Hepatic stellate cell (primary cell): Measurements from ENCODE around the gene CDK6.

Source experiments
- DNase-seq: peaks from one replicate; pipeline ENCODE4 v3.0.0; 2011; ENCODE audit warnings: low spot score

Gene CDK6

GRCh38 chr7:92826258-92826938 lies 10.0 kb downstream of the CDK6 start:
- DNase-seq = no peak

DNA sequence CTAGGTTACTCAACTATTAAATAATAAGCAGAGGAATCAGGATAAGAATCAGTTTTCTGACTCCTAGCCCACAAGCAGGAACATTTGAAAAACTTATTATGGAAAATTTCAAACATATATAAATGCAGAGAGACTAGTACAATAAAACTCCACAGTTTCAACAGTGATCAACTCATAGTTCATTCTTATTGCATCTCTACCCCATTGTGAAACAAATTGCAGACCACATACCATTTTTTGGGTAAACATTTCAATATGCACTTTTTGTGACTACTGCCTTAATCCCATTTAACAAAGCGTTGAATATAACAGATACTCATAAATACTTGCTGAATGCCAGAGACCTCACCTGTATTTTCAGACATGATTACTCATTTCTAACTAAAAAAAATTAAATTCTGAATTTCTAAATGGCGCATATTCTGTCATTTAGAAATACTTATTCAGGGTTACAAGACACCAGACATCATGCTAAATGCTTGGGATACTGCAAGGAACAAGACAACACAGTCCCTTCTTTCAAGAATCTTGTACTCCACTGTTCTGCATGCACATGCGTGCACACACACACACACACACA lies 11.4 kb downstream of the CDK6 start:
- DNase-seq = no peak

DNA sequence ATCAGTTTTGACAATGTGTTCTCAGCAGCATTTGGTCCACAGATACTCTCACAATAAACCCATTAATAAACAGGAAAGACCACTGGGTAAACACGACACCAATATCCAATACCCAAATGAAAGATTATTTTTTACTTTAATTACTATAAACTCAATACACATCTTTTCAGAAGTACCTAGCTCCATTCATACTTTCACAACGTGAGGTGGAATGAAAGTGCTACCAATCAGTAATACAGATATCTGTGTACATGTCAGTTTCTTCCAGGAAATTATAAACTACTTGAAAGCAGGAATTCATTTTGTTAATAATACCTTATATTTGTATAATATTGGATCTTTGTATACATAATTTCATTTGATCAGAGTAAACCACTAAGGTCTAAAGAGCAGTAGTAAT lies 11.9 kb downstream of the CDK6 start:
- no peak for DNase-seq

DNA sequence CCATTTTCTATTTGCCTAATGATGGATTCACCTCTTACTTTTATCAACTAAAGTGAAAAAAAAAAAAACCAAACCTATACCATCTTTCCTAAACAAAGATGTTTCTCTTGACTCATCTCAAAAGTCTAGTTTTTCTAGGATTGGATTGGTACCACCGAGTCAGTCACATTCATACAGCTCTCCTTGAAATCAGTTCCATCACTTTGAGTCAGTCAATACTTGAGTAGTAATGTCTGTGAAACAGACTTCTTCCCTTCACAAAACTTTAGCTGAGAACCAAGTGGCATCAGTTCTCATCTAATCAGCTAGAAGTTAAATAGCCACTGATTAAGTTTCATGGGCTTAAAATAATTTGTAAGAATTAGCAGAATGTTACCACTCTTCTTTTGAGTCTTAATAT lies 13.3 kb downstream of the CDK6 start:
- DNase-seq = no peak

DNA sequence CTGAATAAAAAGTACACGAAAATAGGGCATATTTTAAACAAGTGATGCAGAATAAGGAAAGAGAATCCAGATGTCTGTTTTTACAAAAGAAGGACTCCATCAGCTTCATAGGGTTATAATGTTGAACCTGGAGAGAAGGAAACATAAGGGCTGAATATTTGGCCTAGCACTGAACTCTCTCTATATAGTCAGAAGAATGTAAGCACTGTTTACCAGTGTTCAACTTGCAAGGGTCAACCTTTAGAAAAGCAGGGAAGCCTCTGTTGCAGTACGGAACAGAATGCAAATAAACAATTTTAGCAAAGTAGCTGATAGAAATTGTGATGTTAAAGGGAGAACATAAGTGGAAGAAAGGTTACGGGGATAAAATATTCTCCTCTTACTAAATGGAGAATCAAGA lies 16.2 kb downstream of the CDK6 start:
- DNase-seq = no peak

DNA sequence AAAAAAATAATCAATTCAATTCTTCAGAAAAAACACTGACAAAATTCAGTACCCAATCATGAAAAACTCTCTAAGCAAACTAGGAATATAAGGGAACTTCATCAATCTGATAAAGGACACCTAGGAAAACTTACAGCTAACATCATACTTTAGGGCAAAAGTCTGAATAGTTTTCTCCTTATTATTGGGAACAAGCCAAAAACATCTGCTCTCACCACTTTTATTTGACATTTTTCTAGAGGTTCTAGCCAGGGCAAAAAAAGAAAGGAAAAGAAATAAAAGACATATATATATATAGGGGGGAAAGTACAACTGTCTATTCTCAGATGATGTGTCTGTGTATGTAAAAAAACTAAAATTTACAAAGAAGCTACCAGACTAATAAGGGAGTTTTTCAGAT lies 19.0 kb downstream of the CDK6 start:
- no peak for DNase-seq

- no peak for DNase-seq
These were observed 21.0 kb downstream of the CDK6 start for GRCh38 chr7:92815412-92815811.

DNA sequence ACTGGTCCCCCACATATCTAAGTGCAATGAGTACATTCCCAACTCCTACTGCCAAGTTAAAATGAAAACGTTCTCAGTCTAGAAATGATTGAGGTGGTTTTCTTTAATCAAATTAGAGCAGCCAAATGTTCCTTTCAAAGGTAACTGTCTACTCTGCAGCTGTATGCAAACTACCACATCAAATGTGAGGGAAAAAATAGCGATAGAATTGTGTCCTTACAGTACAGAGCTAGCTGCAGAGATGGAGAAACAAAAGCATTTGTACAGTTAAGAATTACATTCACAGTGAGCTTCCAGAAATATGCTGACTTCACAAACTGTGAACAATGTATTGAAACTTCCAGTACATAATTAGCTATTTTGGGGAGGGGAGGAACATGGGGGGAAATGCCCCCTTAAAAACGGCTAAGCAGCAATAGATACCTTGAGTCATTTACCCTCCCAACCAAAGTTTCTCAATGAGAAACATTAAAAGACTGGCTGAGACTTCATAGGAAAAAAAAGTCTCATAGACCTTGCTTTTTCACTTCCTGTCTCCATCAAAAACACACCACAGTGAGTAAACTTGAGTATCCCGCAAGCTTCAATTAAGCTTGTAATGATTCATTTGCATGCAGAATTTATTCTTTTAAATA lies 22.9 kb downstream of the CDK6 start:
- DNase-seq = no peak

- no peak for DNase-seq
These were observed 25.2 kb downstream of the CDK6 start for GRCh38 chr7:92811158-92811557.

DNA sequence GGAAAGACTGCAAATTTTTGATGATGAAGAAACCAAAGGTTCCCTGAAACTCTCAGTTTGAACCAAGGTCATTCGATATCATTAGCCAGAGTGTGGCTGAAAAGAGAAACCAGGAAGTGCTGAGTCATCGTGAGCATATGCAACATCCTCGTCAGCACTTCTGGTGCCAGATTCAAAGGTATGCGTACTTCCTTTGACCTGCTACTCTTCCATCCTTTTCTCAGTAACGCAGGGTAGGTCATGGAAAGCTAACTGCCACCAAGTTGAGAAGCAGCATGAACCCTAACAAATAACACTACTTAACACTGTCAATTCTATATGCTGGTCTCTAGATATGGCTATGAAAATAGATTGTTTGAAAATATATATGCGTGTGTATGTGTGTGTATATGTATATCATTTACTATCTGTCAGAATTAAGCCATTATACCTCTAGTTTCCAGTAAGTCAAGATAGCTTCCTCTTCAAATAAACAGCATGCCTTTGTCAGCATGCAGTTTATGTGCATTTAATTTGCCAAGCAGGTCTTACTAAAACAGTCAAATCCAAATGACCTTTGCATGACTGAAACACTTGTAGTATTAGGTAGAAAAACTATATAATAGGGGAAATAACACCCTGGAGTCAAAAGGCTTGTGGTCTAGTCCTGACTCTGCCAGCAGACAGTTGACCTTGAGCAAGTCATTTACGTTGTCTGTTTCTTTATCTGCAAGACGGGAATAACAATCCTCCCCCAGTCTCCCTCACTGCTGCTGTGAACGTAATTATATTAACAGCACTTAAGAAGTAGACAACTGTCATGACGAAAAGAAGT lies 26.4 kb downstream of the CDK6 start:
- peak; percentile 32 for DNase-seq

- DNase-seq = no peak
These were observed 27.0 kb downstream of the CDK6 start for GRCh38 chr7:92809397-92809759.

DNA sequence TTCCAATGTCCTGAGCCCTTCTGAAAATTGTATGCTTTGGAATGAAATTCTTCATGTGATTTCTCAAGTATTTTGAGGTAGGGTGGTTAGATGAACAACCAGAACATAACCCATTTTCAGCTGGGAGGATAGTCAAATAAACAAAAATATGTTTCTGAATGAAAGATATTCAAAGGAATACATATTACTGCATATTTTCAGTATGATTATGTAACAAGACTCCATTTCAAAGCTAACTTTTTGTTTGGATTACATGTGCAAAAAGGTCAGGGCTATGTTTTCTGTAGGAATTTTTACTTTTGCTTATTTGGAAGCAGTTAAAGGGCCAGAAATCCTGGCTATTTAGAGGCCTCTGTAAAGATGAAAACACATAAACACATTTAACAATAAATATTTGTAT lies 27.7 kb downstream of the CDK6 start:
- DNase-seq = no peak

DNA sequence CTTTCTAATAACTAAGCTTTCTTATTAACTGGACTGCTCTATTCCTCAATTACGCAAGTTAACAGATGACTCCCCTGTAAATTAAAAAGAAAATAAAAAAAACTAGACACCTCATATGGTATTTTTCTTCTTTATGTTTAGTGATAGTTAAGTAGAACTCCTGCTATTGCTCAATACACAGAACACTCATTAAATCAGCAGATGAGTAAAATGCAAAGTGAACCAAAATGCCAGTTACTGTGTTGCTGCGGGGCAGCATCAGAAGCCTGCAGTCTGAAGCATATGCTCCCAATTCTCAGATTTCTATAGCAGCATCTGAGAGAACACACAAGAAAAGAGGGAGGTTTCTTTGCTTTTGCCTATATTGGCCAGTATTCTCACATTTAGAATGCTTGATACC lies 28.4 kb downstream of the CDK6 start:
- DNase-seq = no peak

DNA sequence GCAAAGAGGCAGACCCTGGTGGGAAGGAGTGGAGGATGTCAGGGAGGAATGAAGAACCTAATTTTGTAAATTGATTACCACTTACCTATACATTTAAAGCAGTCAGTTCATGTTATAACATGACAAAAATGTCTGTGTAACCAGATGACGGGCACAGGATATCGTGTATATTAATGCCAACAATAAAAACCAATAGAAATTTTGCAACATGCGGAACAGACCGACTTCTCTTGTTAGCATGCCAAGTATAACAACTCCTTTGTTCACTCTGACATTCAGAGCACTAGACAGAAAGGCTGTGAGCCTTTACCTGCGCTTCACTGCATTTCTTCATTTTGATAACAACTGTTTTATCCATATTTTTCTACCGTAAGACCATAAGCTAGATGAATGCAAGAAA lies 29.9 kb downstream of the CDK6 start:
- DNase-seq = no peak

DNA sequence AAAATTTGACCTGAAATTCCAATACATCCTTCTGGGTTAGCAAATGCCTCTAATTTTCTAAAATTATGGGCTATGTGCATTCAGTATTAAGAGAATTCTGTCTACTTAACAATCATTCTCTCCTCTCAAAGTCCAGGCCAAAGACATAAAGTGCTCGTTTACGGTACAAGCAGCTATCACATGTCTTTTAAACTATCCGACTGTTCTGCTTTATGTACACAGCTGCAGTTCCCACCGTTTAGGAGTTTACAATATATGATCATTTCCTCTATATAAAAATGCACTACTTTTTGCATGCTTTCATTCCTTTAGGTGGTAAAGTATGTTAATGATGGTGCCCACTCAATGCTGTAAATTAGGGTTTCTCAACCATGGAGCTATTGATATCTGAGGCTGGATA lies 34.0 kb downstream of the CDK6 start:
- DNase-seq = no peak

DNA sequence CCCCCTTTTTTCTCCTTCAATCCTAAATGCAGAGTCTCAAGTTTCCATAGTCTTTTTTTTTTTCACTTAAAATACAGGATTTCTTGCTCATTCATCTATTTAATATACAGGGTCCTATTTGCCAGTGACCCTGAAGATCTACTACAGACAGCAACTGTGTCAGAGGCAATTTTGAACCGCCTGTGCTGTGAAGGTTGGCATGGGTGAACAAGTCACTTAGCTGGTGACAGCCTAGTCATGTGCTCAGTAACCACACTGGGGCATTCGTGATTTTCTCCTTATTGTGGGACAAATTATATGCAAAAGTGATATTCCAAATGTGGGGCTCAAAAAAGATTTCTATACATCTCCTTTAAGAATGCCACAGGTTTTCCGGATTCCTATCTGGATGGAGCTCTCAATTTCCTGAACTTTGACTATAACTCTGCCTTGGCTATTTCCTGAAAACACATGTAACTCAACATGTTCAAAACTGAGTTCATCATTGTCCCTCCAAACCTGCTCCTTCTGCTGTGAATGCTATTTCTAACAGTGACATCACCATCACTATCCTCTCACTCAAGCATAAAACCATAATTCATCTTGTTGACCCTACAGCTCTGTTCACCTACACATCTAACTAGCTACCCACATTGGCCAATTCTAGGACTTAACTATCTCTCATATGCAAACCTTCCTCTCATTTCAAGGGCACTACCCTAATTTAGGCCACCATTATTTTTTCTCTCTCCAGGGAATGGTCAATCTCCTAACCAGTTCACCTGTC lies 36.7 kb downstream of the CDK6 start:
- DNase-seq = no peak

DNA sequence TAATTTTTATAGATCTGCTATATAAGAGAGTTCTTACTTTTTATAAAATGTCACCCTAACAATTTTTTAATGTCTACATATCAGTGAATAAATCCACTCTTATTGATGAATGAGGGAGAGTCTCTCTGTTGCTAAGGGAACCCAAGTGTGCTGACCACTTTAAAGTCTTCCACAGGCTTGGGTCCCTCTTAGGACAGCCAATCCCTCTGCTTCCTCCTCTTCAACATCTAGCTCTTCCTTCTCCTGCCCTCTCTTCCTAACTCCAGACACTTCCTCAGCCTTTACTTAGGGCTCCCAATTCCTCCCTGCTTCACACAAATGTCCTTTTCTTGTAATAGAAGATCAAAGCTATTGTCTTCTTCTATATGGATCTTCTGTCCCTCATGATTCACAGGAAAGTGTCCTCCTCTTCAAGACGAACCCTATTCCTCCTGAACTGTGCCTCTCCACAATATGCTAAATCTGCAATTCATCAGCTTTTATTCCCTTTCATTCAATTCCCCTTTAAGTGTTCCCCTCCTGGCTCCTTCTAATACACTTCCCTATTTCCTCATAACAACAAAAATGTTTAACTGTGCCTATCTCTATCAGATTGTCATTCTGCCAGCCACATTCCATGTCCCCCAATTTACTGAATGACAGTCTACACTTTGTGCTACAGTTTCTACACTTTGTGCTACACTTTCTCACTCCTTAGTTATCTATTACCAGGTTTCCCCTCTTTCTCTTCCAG lies 37.7 kb downstream of the CDK6 start:
- DNase-seq = no peak

- no peak for DNase-seq
These were observed 38.7 kb downstream of the CDK6 start for GRCh38 chr7:92797693-92798092.

DNA sequence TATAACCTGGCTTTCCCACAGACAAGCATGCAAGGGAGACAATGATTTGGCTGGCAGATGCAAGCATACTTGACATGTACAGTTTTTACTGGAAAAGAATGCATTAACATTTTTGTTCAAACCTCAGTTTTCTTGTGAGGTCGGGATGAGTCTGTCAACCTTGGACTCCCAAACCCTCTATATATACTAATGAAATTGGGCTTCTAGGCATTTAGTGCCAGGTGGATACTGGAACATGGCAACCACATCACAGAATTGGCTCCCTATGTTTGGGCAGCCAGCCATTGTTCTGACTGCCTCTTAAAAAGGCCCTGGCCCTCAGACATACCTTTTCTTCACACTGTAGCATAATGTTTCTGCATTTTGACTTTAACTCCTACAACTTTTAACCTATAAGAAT lies 39.1 kb downstream of the CDK6 start:
- no peak for DNase-seq

DNA sequence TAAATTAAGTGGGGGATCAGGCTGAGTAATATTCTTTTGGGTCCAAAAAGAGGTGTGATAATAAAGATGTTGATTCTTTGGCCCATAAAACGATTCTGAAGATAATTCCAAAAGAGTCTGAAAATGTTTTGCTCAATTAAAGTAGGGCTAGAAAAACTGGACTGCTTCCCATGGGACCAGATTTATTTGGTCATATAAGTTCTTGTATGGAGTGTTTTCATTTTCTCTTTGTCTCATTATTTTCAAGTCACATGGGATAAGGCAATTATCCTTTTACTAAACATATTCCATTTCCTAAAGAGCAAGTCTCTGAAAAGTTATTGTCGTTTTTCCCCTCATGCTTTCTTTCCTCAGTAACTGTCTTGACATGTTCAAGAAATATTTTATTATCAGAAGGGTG lies 41.5 kb downstream of the CDK6 start:
- DNase-seq = no peak

DNA sequence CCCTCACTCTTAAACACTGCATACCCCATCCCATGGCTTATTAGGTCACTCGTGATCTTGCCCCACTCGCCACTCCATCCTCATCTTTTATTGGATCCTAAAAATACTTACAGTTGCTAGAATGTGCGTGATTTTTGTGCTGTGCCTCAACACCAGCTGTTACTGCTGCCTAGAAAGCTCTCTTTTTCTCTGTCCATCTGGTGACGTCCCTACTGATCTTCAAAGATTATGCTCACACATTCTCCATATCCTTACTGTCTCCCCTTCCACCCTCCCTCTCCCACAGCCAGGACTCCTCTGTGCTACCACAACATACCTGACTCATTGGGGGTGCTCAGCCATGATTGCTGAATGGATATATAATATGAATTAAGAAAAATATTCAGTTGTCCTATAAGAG lies 42.0 kb downstream of the CDK6 start:
- DNase-seq = no peak
